OCI-LY3 (cell line): Measurements from ENCODE around the gene PTPRU.

Source experiments
- EZH2phosphoT487 ChIP-seq: fragments of 200-600 bp; shearing (Covaris generic); IDR thresholded peaks from 2 replicates; pipeline ENCODE4 v1.6.1; 2018; ENCODE audit warnings: antibody characterized with exemption, mixed run types, low read depth
- TF ChIP-seq, protein P1 (sequence below): fragments of 200-600, 300-600 bp; sonication (generic); IDR thresholded peaks from 2 replicates; pipeline ENCODE4 v1.5.1; 2014; ENCODE audit warnings: antibody characterized with exemption, low read length, low read depth

DNA sequence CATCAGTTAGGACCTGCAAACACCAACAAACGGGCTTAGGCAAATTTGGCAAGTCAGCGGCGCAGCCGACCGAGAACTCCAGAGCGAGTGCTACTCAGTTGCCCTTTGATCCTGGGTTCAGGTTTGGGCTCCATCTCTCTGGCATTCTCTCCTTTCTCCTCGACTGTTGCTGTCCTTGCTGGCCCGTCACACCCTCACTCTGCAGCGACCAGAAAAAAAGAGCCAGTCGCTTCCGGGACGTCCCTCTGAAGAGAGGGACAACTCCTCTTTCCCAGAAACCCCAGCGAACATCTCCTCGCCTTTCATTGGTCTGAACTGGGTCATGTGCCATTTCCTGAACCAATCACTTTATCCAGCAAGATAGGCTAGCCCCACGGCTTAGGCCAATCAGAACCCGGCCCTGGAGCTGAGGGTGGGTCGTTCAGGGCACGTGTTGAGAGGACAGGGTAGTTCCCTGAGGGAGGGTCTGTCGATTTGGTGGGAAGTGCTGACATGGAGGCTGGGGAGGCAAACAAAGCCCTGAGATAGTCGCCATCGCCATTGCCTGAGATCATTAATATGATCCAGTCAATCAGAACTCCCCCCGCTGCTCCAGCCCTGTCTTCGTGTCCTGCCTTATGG is 113.7 kb downstream of the PTPRU start:
- TF ChIP-seq, protein P1, sequence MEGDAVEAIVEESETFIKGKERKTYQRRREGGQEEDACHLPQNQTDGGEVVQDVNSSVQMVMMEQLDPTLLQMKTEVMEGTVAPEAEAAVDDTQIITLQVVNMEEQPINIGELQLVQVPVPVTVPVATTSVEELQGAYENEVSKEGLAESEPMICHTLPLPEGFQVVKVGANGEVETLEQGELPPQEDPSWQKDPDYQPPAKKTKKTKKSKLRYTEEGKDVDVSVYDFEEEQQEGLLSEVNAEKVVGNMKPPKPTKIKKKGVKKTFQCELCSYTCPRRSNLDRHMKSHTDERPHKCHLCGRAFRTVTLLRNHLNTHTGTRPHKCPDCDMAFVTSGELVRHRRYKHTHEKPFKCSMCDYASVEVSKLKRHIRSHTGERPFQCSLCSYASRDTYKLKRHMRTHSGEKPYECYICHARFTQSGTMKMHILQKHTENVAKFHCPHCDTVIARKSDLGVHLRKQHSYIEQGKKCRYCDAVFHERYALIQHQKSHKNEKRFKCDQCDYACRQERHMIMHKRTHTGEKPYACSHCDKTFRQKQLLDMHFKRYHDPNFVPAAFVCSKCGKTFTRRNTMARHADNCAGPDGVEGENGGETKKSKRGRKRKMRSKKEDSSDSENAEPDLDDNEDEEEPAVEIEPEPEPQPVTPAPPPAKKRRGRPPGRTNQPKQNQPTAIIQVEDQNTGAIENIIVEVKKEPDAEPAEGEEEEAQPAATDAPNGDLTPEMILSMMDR, result no peak
- TF ChIP-seq EZH2phosphoT487, result no peak
